ENCODE measurements around the gene PPM1N.

Gene PPM1N

GRCh38 chr19:45526971-45527370 is 28.7 kb downstream of the PPM1N start:
- ATAC-seq = no peak
- TF ChIP-seq, protein P1, sequence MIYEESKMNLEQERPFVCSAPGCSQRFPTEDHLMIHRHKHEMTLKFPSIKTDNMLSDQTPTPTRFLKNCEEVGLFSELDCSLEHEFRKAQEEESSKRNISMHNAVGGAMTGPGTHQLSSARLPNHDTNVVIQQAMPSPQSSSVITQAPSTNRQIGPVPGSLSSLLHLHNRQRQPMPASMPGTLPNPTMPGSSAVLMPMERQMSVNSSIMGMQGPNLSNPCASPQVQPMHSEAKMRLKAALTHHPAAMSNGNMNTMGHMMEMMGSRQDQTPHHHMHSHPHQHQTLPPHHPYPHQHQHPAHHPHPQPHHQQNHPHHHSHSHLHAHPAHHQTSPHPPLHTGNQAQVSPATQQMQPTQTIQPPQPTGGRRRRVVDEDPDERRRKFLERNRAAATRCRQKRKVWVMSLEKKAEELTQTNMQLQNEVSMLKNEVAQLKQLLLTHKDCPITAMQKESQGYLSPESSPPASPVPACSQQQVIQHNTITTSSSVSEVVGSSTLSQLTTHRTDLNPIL (CRISPR knock-in tag; IDR thresholded peaks at IDR 0.05; ENCODE audit: low read depth) = no peak
- TF ChIP-seq PPARA (CRISPR knock-in tag; IDR thresholded peaks at IDR 0.05; ENCODE audit: borderline replicate concordance) = no peak
- TF ChIP-seq CSDC2 (CRISPR knock-in tag; IDR thresholded peaks at IDR 0.05) = no peak
- TF ChIP-seq ZNF8 (CRISPR knock-in tag; IDR thresholded peaks at IDR 0.05) = no peak
- no peak for TF ChIP-seq ZFP3 (CRISPR knock-in tag; IDR thresholded peaks at IDR 0.05)
- no peak for TF ChIP-seq ZNF565 (CRISPR knock-in tag; conservative IDR thresholded peaks at IDR 0.05; ENCODE audit: low read depth)
- no peak for TF ChIP-seq PATZ1 (CRISPR knock-in tag; IDR thresholded peaks at IDR 0.05; ENCODE audit: borderline replicate concordance)
- TF ChIP-seq SNAI2 (CRISPR knock-in tag; IDR thresholded peaks at IDR 0.05) = no peak
- TF ChIP-seq, protein P2, sequence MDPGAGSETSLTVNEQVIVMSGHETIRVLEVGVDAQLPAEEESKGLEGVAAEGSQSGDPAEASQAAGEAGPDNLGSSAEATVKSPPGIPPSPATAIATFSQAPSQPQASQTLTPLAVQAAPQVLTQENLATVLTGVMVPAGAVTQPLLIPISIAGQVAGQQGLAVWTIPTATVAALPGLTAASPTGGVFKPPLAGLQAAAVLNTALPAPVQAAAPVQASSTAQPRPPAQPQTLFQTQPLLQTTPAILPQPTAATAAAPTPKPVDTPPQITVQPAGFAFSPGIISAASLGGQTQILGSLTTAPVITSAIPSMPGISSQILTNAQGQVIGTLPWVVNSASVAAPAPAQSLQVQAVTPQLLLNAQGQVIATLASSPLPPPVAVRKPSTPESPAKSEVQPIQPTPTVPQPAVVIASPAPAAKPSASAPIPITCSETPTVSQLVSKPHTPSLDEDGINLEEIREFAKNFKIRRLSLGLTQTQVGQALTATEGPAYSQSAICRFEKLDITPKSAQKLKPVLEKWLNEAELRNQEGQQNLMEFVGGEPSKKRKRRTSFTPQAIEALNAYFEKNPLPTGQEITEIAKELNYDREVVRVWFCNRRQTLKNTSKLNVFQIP (CRISPR knock-in tag; IDR thresholded peaks at IDR 0.05; ENCODE audit: borderline replicate concordance, low read depth) = no peak
- no peak for TF ChIP-seq RARB (CRISPR knock-in tag; IDR thresholded peaks at IDR 0.05)
- TF ChIP-seq TOX (CRISPR knock-in tag; IDR thresholded peaks at IDR 0.05; ENCODE audit: borderline replicate concordance) = no peak

GRCh38 chr19:45527731-45528130 is 29.5 kb downstream of the PPM1N start:
- TF ChIP-seq ZFP3 (CRISPR knock-in tag; IDR thresholded peaks at IDR 0.05) (no peak), PATZ1 (CRISPR knock-in tag; IDR thresholded peaks at IDR 0.05; ENCODE audit: borderline replicate concordance) (no peak), PPARA (CRISPR knock-in tag; IDR thresholded peaks at IDR 0.05; ENCODE audit: borderline replicate concordance) (no peak), TOX (CRISPR knock-in tag; IDR thresholded peaks at IDR 0.05; ENCODE audit: borderline replicate concordance) (no peak), RARB (CRISPR knock-in tag; IDR thresholded peaks at IDR 0.05) (no peak), ZNF70 (CRISPR knock-in tag; IDR thresholded peaks at IDR 0.05) (no peak), ESRRG (CRISPR knock-in tag; IDR thresholded peaks at IDR 0.05) (no peak), SNAI2 (CRISPR knock-in tag; IDR thresholded peaks at IDR 0.05) (no peak), CSDC2 (CRISPR knock-in tag; IDR thresholded peaks at IDR 0.05) (no peak), ZNF8 (CRISPR knock-in tag; IDR thresholded peaks at IDR 0.05) (no peak), ISL1 (CRISPR knock-in tag; IDR thresholded peaks at IDR 0.05) (no peak), GLIS3 (CRISPR knock-in tag; IDR thresholded peaks at IDR 0.05) (no peak), TCF4 (CRISPR knock-in tag; IDR thresholded peaks at IDR 0.05; ENCODE audit: borderline replicate concordance) (no peak)
- TF ChIP-seq, protein P1 (CRISPR knock-in tag; IDR thresholded peaks at IDR 0.05; ENCODE audit: low read depth) = no peak
- TF ChIP-seq, protein P3, sequence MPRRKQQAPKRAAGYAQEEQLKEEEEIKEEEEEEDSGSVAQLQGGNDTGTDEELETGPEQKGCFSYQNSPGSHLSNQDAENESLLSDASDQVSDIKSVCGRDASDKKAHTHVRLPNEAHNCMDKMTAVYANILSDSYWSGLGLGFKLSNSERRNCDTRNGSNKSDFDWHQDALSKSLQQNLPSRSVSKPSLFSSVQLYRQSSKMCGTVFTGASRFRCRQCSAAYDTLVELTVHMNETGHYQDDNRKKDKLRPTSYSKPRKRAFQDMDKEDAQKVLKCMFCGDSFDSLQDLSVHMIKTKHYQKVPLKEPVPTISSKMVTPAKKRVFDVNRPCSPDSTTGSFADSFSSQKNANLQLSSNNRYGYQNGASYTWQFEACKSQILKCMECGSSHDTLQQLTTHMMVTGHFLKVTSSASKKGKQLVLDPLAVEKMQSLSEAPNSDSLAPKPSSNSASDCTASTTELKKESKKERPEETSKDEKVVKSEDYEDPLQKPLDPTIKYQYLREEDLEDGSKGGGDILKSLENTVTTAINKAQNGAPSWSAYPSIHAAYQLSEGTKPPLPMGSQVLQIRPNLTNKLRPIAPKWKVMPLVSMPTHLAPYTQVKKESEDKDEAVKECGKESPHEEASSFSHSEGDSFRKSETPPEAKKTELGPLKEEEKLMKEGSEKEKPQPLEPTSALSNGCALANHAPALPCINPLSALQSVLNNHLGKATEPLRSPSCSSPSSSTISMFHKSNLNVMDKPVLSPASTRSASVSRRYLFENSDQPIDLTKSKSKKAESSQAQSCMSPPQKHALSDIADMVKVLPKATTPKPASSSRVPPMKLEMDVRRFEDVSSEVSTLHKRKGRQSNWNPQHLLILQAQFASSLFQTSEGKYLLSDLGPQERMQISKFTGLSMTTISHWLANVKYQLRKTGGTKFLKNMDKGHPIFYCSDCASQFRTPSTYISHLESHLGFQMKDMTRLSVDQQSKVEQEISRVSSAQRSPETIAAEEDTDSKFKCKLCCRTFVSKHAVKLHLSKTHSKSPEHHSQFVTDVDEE (CRISPR knock-in tag; IDR thresholded peaks at IDR 0.05) = no peak
- no peak for ATAC-seq

GRCh38 chr19:45528149-45528743 is 30.0 kb downstream of the PPM1N start:
- ATAC-seq = no peak; the same call in 1 of the 3 replicates
- TF ChIP-seq ZNF565 (CRISPR knock-in tag; conservative IDR thresholded peaks at IDR 0.05; ENCODE audit: low read depth) = no peak
- no peak; the same call in 1 of the 2 replicates for TF ChIP-seq PATZ1 (CRISPR knock-in tag; IDR thresholded peaks at IDR 0.05; ENCODE audit: borderline replicate concordance)
- no peak for TF ChIP-seq BACH2 (CRISPR knock-in tag; IDR thresholded peaks at IDR 0.05; ENCODE audit: borderline replicate concordance)
- no peak for TF ChIP-seq SNAI2 (CRISPR knock-in tag; IDR thresholded peaks at IDR 0.05)
- no peak for TF ChIP-seq GLIS3 (CRISPR knock-in tag; IDR thresholded peaks at IDR 0.05)
- no peak for TF ChIP-seq CSDC2 (CRISPR knock-in tag; IDR thresholded peaks at IDR 0.05)
- no peak for TF ChIP-seq CSRNP3 (CRISPR knock-in tag; IDR thresholded peaks at IDR 0.05)
- TF ChIP-seq, protein P2 (CRISPR knock-in tag; IDR thresholded peaks at IDR 0.05; ENCODE audit: borderline replicate concordance, low read depth) = no peak

All from SK-N-SH treated with all-trans-retinoic acid at 6 μM for 48 hours (cell line).